CD4-positive, CD25-positive, alpha-beta regulatory T cell (primary cell): ENCODE data around the gene MAP6. TPM values are rescaled to one million over a fixed set of nuclear protein-coding genes. Genes with fewer than 3 reads are reported as not detected.
"Not testable (repeated sequence)": the region's sequence is repeated elsewhere in the genome, so short reads cannot be mapped to it uniquely, and the experiment has no call there.

Experiments
- ATAC-seq, 2 donors: fragments of 150-1000 bp; cut with Tn5 transposase; one replicate each; pipeline ENCODE4 v1.10.0; 2021; ENCODE audit warnings: low read depth in 2 of 2, moderate number of reproducible peaks in 2 of 2, moderate library complexity in 1 of 2
- DNase-seq, 3 donors: peaks; one replicate each; pipeline versions ENCODE4 v3.0.0 to v3.0.0-alpha.2; 2012 to 2022; ENCODE audit warnings: mixed read lengths in 1 of 3
- H3K27ac ChIP-seq: one replicate; pipeline ENCODE4 v1.7.0; 2013; ENCODE audit warnings: mild to moderate bottlenecking, low read length; ENCODE audit not compliant: insufficient read depth, poor library complexity, severe bottlenecking
- H3K27me3 ChIP-seq: one replicate; pipeline ENCODE4 v1.7.0; 2013; ENCODE audit warnings: low read length; ENCODE audit not compliant: control insufficient read depth, insufficient read depth
- H3K36me3 ChIP-seq: one replicate; pipeline ENCODE4 v1.7.0; 2013; ENCODE audit warnings: mild to moderate bottlenecking, low read length, moderate library complexity; ENCODE audit not compliant: control insufficient read depth, insufficient read depth
- H3K4me1 ChIP-seq: 2 replicates; pipeline ENCODE4 v1.7.0; 2013; ENCODE audit warnings: mild to moderate bottlenecking, low read length; ENCODE audit not compliant: insufficient read depth, control insufficient read depth, poor library complexity, severe bottlenecking
- H3K4me3 ChIP-seq: one replicate; pipeline ENCODE4 v1.7.0; 2013; ENCODE audit warnings: low read depth, mild to moderate bottlenecking, low read length, moderate library complexity
- H3K9me3 ChIP-seq, 2 experiments: 1 replicate in 1 of 2; 2 replicates in 1 of 2; pipeline ENCODE4 v1.7.0; 2013; ENCODE audit warnings: low read length in 2 of 2, mild to moderate bottlenecking in 1 of 2, moderate library complexity in 1 of 2; ENCODE audit not compliant: control insufficient read depth in 2 of 2
- H3K27ac Mint-ChIP-seq, 3 donors: one replicate each; pipeline ENCODE4 v1.8.0; 2020 to 2022; ENCODE audit warnings: mild to moderate bottlenecking in 3 of 3, mixed read lengths in 3 of 3, moderate library complexity in 2 of 3
- H3K27me3 Mint-ChIP-seq: one replicate; pipeline ENCODE4 v1.8.0; 2022; ENCODE audit warnings: mild to moderate bottlenecking, mixed read lengths
- H3K36me3 Mint-ChIP-seq: one replicate; pipeline ENCODE4 v1.8.0; 2020; ENCODE audit warnings: mixed read lengths
- H3K4me1 Mint-ChIP-seq, 4 donors: one replicate each; pipeline ENCODE4 v1.8.0; 2020 to 2022; ENCODE audit warnings: mixed read lengths in 4 of 4, mild to moderate bottlenecking in 1 of 4
- H3K4me3 Mint-ChIP-seq, 4 donors: one replicate each; pipeline ENCODE4 v1.8.0; 2020 to 2022; ENCODE audit warnings: mild to moderate bottlenecking in 4 of 4, mixed read lengths in 4 of 4, moderate library complexity in 3 of 4
- H3K9me3 Mint-ChIP-seq, 7 donors: one replicate each; pipeline ENCODE4 v1.8.0; 2020 to 2022; ENCODE audit warnings: mixed read lengths in 7 of 7, mild to moderate bottlenecking in 3 of 7, moderate library complexity in 2 of 7
- polyA plus RNA-seq, 4 donors: library from polyadenylated mRNA; unstranded; fragments of 300-500 nt; fragmentation: Illumina TruSeq; gene quantifications; one replicate each; pipeline ENCODE4 v1.2.3, GENCODE V29; 2021
- total RNA-seq: library from RNA; stranded (reverse); gene quantifications from one replicate; pipeline ENCODE4 v1.2.3, GENCODE V29; 2022

MAP6 gene
- total and polyA plus RNA-seq, 5 donors from 2014 or later: 0.44 TPM; not detected in 4

GRCh38 chr11:75586395-75586794, 82.4 kb downstream of the MAP6 start:
- H3K27ac ChIP-seq: no peak overlapping the region
- no peaks in the 10 kb centered on the region for H3K36me3 ChIP-seq
- no peaks in the 10 kb centered on the region for H3K9me3 ChIP-seq
- Mint-ChIP-seq H3K36me3 (no peaks in the 10 kb centered on the region), H3K27me3 (no peaks in the 10 kb centered on the region), H3K9me3 (peaks cover 0 to 2% (median 0%) of the 10 kb centered on the region in 7 donors), H3K4me3 (peak overlapping the region in 2 of 4 donors; percentile 47 to 71), H3K27ac (no peak overlapping the region), H3K4me1 (peaks cover 0 to 18% (median 9%) of the 10 kb centered on the region in 4 donors)
- DNase-seq (no peak), ATAC-seq (no peak)
- peaks cover 9% of the 10 kb centered on the region for H3K4me1 ChIP-seq
- peaks cover 5% of the 10 kb centered on the region for H3K27me3 ChIP-seq
- no peak overlapping the region for H3K4me3 ChIP-seq

GRCh38 chr11:75585293-75585670, 83.6 kb downstream of the MAP6 start:
- Mint-ChIP-seq H3K4me3 (peak overlapping the region; percentile 21 to 85 (median 57)), H3K9me3 (peaks cover 0 to 2% (median 0%) of the 10 kb centered on the region in 7 donors), H3K27ac (peak overlapping the region in 1 of 3 donors; percentile 38), H3K36me3 (no peaks in the 10 kb centered on the region), H3K4me1 (peaks cover 0 to 18% (median 9%) of the 10 kb centered on the region in 4 donors), H3K27me3 (no peaks in the 10 kb centered on the region)
- DNase-seq (no peak), ATAC-seq (no peak)
- Histone ChIP-seq H3K4me3 (no peak overlapping the region), H3K27me3 (peaks cover 6% of the 10 kb centered on the region), H3K4me1 (peaks cover 9% of the 10 kb centered on the region), H3K27ac (no peak overlapping the region), H3K36me3 (no peaks in the 10 kb centered on the region), H3K9me3 (no peaks in the 10 kb centered on the region)

GRCh38 chr11:75584659-75585292, 84.1 kb downstream of the MAP6 start:
- not testable (repeated sequence) for H3K36me3 Mint-ChIP-seq, H3K27ac ChIP-seq, H3K27me3 Mint-ChIP-seq, H3K9me3 ChIP-seq, H3K9me3 Mint-ChIP-seq, H3K4me3 ChIP-seq, ATAC-seq, H3K4me1 ChIP-seq, H3K27me3 ChIP-seq, DNase-seq, H3K36me3 ChIP-seq
- peak overlapping the region; percentile 34 to 89 (median 61) for H3K4me3 Mint-ChIP-seq
- peak overlapping the region in 1 of 3 donors; percentile 13 for H3K27ac Mint-ChIP-seq
- peaks cover 0 to 18% (median 9%) of the 10 kb centered on the region in 4 donors for H3K4me1 Mint-ChIP-seq

- H3K4me3 Mint-ChIP-seq: peak overlapping the region; percentile 59 to 89 (median 70)
- H3K27ac ChIP-seq: peak overlapping the region; percentile 53
- peaks cover 0 to 2% (median 0%) of the 10 kb centered on the region in 7 donors for H3K9me3 Mint-ChIP-seq
These were observed 84.8 kb downstream of the MAP6 start for GRCh38 chr11:75583718-75584658.

GRCh38 chr11:75582895-75583717, 85.7 kb downstream of the MAP6 start:
- peak; percentile 51 to 92 for ATAC-seq
- peak overlapping the region; percentile 79 to 89 (median 84) for H3K4me3 Mint-ChIP-seq
- H3K9me3 ChIP-seq: no peaks in the 10 kb centered on the region
- peaks cover 0 to 18% (median 9%) of the 10 kb centered on the region in 4 donors for H3K4me1 Mint-ChIP-seq
- H3K27ac Mint-ChIP-seq: peak overlapping the region; percentile 81 to 91 (median 87)
- peaks cover 6% of the 10 kb centered on the region for H3K27me3 ChIP-seq
- H3K27ac ChIP-seq: peak overlapping the region; percentile 53
- DNase-seq: peak; percentile 24 to 60 (median 47)
- H3K4me1 ChIP-seq: peaks cover 9% of the 10 kb centered on the region
- H3K27me3 Mint-ChIP-seq: no peaks in the 10 kb centered on the region
- H3K4me3 ChIP-seq: peak overlapping the region; percentile 67
- H3K36me3 ChIP-seq: no peaks in the 10 kb centered on the region
- no peaks in the 10 kb centered on the region for H3K36me3 Mint-ChIP-seq
- H3K9me3 Mint-ChIP-seq: peaks cover 0 to 2% (median 0%) of the 10 kb centered on the region in 7 donors

More at GRCh38 chr11:75583718-75584658, 84.8 kb downstream of the MAP6 start:
- peak in 1 of 2 donors; percentile 4 for ATAC-seq
- no peak overlapping the region for H3K4me3 ChIP-seq
- Mint-ChIP-seq H3K36me3 (no peaks in the 10 kb centered on the region), H3K27me3 (no peaks in the 10 kb centered on the region), H3K4me1 (peaks cover 0 to 18% (median 9%) of the 10 kb centered on the region in 4 donors), H3K27ac (peak overlapping the region in 1 of 3 donors; percentile 75)
- H3K27me3 ChIP-seq: peaks cover 6% of the 10 kb centered on the region
- no peak for DNase-seq
- peaks cover 9% of the 10 kb centered on the region for H3K4me1 ChIP-seq
- no peaks in the 10 kb centered on the region for H3K9me3 ChIP-seq
- H3K36me3 ChIP-seq: no peaks in the 10 kb centered on the region

GRCh38 chr11:75582506-75582894, 86.3 kb downstream of the MAP6 start:
- peak overlapping the region; percentile 81 to 91 (median 87) for H3K27ac Mint-ChIP-seq
- H3K27me3 Mint-ChIP-seq: no peaks in the 10 kb centered on the region
- peaks cover 0 to 2% (median 0%) of the 10 kb centered on the region in 7 donors for H3K9me3 Mint-ChIP-seq
- H3K27me3 ChIP-seq: peaks cover 6% of the 10 kb centered on the region
- H3K4me3 Mint-ChIP-seq: peak overlapping the region; percentile 79 to 89 (median 84)
- no peak overlapping the region for H3K27ac ChIP-seq
- H3K36me3 ChIP-seq: no peaks in the 10 kb centered on the region
- peak overlapping the region; percentile 67 for H3K4me3 ChIP-seq
- H3K4me1 Mint-ChIP-seq: peaks cover 0 to 18% (median 9%) of the 10 kb centered on the region in 4 donors
- peaks cover 9% of the 10 kb centered on the region for H3K4me1 ChIP-seq
- no peak for DNase-seq
- ATAC-seq: peak in 1 of 2 donors; percentile 2
- no peaks in the 10 kb centered on the region for H3K36me3 Mint-ChIP-seq
- no peaks in the 10 kb centered on the region for H3K9me3 ChIP-seq

GRCh38 chr11:75579841-75580240, 89.0 kb downstream of the MAP6 start:
- Histone ChIP-seq H3K4me3 (no peak overlapping the region), H3K36me3 (no peaks in the 10 kb centered on the region), H3K27me3 (peaks cover 6% of the 10 kb centered on the region), H3K9me3 (no peaks in the 10 kb centered on the region), H3K4me1 (peaks cover 9% of the 10 kb centered on the region), H3K27ac (no peak overlapping the region)
- Mint-ChIP-seq H3K4me3 (peak overlapping the region in 2 of 4 donors; percentile 2 to 6), H3K9me3 (peaks cover 0 to 2% (median 0%) of the 10 kb centered on the region in 7 donors), H3K27me3 (no peaks in the 10 kb centered on the region), H3K4me1 (peaks cover 0 to 18% (median 9%) of the 10 kb centered on the region in 4 donors), H3K27ac (no peak overlapping the region), H3K36me3 (no peaks in the 10 kb centered on the region)
- DNase-seq (no peak), ATAC-seq (no peak)
